Measurements from ENCODE around the gene A1BG. TPM values are rescaled to one million over a fixed set of nuclear protein-coding genes. Genes with fewer than 3 reads are reported as not detected.

Gene A1BG
- total and polyA plus RNA-seq, 7 donors: 1.6 to 12.0 (median 5.2) TPM

- DNase-seq (no peak), ATAC-seq (peak in 1 of 4 donors; percentile 15)
- H3K9me3 ChIP-seq: no peaks in the 10 kb centered on the region
- H3K4me1 ChIP-seq: peaks cover 24% of the 10 kb centered on the region
- intact Hi-C loops (cut with DNase I): loop anchor here (5.0 kb wide), 2 partner anchors 36 to 126 kb away; partner anchors contain the start of genes ZNF324B (in 1 of the 2) and ZNF497 (in 1 of the 2)
- no peaks in the 10 kb centered on the region for H3K27me3 ChIP-seq (ENCODE audit: insufficient read depth in 3 of 3, low read length in 2 of 3)
- peak overlapping the region; percentile 99 for H3K27ac ChIP-seq
- TF ChIP-seq CTCF (IDR thresholded peaks at IDR 0.05): no peak
- WGBS, 3 donors: 1 to 8% (median 4%) methylated on average over 9 of the region's 9 CpGs
- peak overlapping the region; percentile 95 for H3K4me3 ChIP-seq
- peaks cover 0 to 12% of the 10 kb centered on the region in 2 donors for H3K36me3 ChIP-seq (ENCODE audit: insufficient read depth in 1 of 2, low read depth in 1 of 2)
Observed at GRCh38 chr19:58326501-58326913, 26.8 kb downstream of the A1BG start.

- peak overlapping the region; percentile 95 for H3K4me3 ChIP-seq
Observed at GRCh38 chr19:58325311-58326022, 27.8 kb downstream of the A1BG start.

GRCh38 chr19:58319241-58319640, 34.1 kb downstream of the A1BG start:
- ATAC-seq: no peak
- WGBS, 3 donors: 89 to 91% (median 91%) methylated on average over 10 of the region's 10 CpGs
- H3K36me3 ChIP-seq (ENCODE audit: insufficient read depth in 1 of 2, low read depth in 1 of 2): peaks cover 3 to 41% of the 10 kb centered on the region in 2 donors
- H3K9me3 ChIP-seq: no peaks in the 10 kb centered on the region
- no peak overlapping the region for H3K27ac ChIP-seq
- DNase-seq: no peak
- H3K4me3 ChIP-seq: no peak overlapping the region
- no peak for TF ChIP-seq CTCF (IDR thresholded peaks at IDR 0.05)
- H3K27me3 ChIP-seq (ENCODE audit: insufficient read depth in 3 of 3, low read length in 2 of 3): no peaks in the 10 kb centered on the region
- H3K4me1 ChIP-seq: no peaks in the 10 kb centered on the region
- intact Hi-C loops (cut with DNase I): no loop called here

More at GRCh38 chr19:58325311-58326022, 27.8 kb downstream of the A1BG start:
- H3K36me3 ChIP-seq (ENCODE audit: insufficient read depth in 1 of 2, low read depth in 1 of 2): peaks cover 0 to 12% of the 10 kb centered on the region in 2 donors
- intact Hi-C loops (cut with DNase I): loop anchor here (5.0 kb wide), 2 partner anchors 37 to 127 kb away; partner anchors contain the start of genes ZNF324B (in 1 of the 2) and ZNF497 (in 1 of the 2)
- H3K27me3 ChIP-seq (ENCODE audit: insufficient read depth in 3 of 3, low read length in 2 of 3): no peaks in the 10 kb centered on the region
- no peaks in the 10 kb centered on the region for H3K9me3 ChIP-seq
- ATAC-seq (no peak), DNase-seq (no peak)
- no peak overlapping the region for H3K27ac ChIP-seq
- H3K4me1 ChIP-seq: peaks cover 24% of the 10 kb centered on the region
- 85 to 91% (median 90%) methylated on average over 6 of the region's 6 CpGs for WGBS, 3 donors
- TF ChIP-seq CTCF (IDR thresholded peaks at IDR 0.05): no peak

- DNase-seq: no peak
- Histone ChIP-seq H3K36me3 (ENCODE audit: insufficient read depth in 1 of 2, low read depth in 1 of 2) (peaks cover 5 to 48% of the 10 kb centered on the region in 2 donors), H3K27me3 (ENCODE audit: insufficient read depth in 3 of 3, low read length in 2 of 3) (no peaks in the 10 kb centered on the region), H3K4me3 (no peak overlapping the region), H3K9me3 (no peaks in the 10 kb centered on the region), H3K27ac (no peak overlapping the region), H3K4me1 (no peaks in the 10 kb centered on the region)
- 71 to 87% (median 74%) methylated on average over 4 of the region's 4 CpGs for WGBS, 3 donors
- no peak for TF ChIP-seq CTCF (IDR thresholded peaks at IDR 0.05)
- intact Hi-C loops (cut with DNase I): no loop called here
- no peak for ATAC-seq
Observed at GRCh38 chr19:58318297-58318696, 35.0 kb downstream of the A1BG start.

Measured in psoas muscle (tissue), 8 donors.